ENCODE data around the gene HPS1. TPM values are rescaled to one million over a fixed set of nuclear protein-coding genes. Genes with fewer than 3 reads are reported as not detected.

Gene HPS1
- total RNA-seq, 1 donor from 2014 or later: 62.1 TPM

GRCh38 chr10:98408799-98409198, 37.9 kb downstream of the HPS1 start:
- no peaks in the 10 kb centered on the region for H3K27me3 ChIP-seq
- intact Hi-C loops (cut with DNase I): no loop called here

GRCh38 chr10:98407744-98408241, 38.9 kb downstream of the HPS1 start:
- DNase-seq (ENCODE audit: extremely low spot score in 2 of 2): no peak
- peaks cover 42% of the 10 kb centered on the region for H3K4me1 ChIP-seq
- H3K36me3 ChIP-seq: peaks cover 0 to 3% of the 10 kb centered on the region in 2 donors
- TF ChIP-seq CTCF (IDR thresholded peaks at IDR 0.05) (no peak), POLR2A (IDR thresholded peaks at IDR 0.05) (no peak), POLR2AphosphoS5 (IDR thresholded peaks at IDR 0.05; ENCODE audit: insufficient read depth in 1 of 2, low read depth in 1 of 2) (no peak)
- H3K27me3 ChIP-seq: no peaks in the 10 kb centered on the region
- H3K9me3 ChIP-seq: no peaks in the 10 kb centered on the region
- H3K27ac ChIP-seq: no peak overlapping the region
- intact Hi-C loops (cut with DNase I): no loop called here
- H3K4me3 ChIP-seq: no peak overlapping the region

More at GRCh38 chr10:98408799-98409198, 37.9 kb downstream of the HPS1 start:
- H3K4me3 ChIP-seq: no peak overlapping the region
- H3K27ac ChIP-seq: no peak overlapping the region
- TF ChIP-seq CTCF (IDR thresholded peaks at IDR 0.05) (no peak), POLR2AphosphoS5 (IDR thresholded peaks at IDR 0.05; ENCODE audit: insufficient read depth in 1 of 2, low read depth in 1 of 2) (no peak), POLR2A (IDR thresholded peaks at IDR 0.05) (no peak)
- H3K9me3 ChIP-seq: no peaks in the 10 kb centered on the region
- no peak for DNase-seq (ENCODE audit: extremely low spot score in 2 of 2)
- no peaks in the 10 kb centered on the region for H3K36me3 ChIP-seq
- peaks cover 38% of the 10 kb centered on the region for H3K4me1 ChIP-seq

GRCh38 chr10:98407017-98407743, 39.6 kb downstream of the HPS1 start:
- TF ChIP-seq CTCF (IDR thresholded peaks at IDR 0.05): no peak
- no peak for TF ChIP-seq POLR2A (IDR thresholded peaks at IDR 0.05)
- TF ChIP-seq POLR2AphosphoS5 (IDR thresholded peaks at IDR 0.05; ENCODE audit: insufficient read depth in 1 of 2, low read depth in 1 of 2): no peak
- Histone ChIP-seq H3K4me1 (peaks cover 36% of the 10 kb centered on the region), H3K27ac (no peak overlapping the region), H3K36me3 (peaks cover 0 to 6% of the 10 kb centered on the region in 2 donors), H3K27me3 (no peaks in the 10 kb centered on the region), H3K4me3 (no peak overlapping the region), H3K9me3 (no peaks in the 10 kb centered on the region)
- no peak for DNase-seq (ENCODE audit: extremely low spot score in 2 of 2)
- intact Hi-C loops (cut with DNase I): no loop called here

- peaks cover 0 to 6% of the 10 kb centered on the region in 2 donors for H3K36me3 ChIP-seq
- no peak for TF ChIP-seq POLR2AphosphoS5 (IDR thresholded peaks at IDR 0.05; ENCODE audit: insufficient read depth in 1 of 2, low read depth in 1 of 2)
- no peak for TF ChIP-seq POLR2A (IDR thresholded peaks at IDR 0.05)
- TF ChIP-seq CTCF (IDR thresholded peaks at IDR 0.05): no peak
- no peak overlapping the region for H3K4me3 ChIP-seq
- intact Hi-C loops (cut with DNase I): no loop called here
- peak overlapping the region; percentile 63 for H3K27ac ChIP-seq
- H3K4me1 ChIP-seq: peaks cover 23% of the 10 kb centered on the region
- H3K9me3 ChIP-seq: no peaks in the 10 kb centered on the region
- no peak for DNase-seq (ENCODE audit: extremely low spot score in 2 of 2)
- no peaks in the 10 kb centered on the region for H3K27me3 ChIP-seq
Observed at GRCh38 chr10:98405422-98405821, 41.3 kb downstream of the HPS1 start.
